SK-N-MC (cell line): ENCODE measurements around the gene ENTPD8.

Source experiments
- EZH2 ChIP-seq: fragments of 200-600 bp; sonication (generic); IDR thresholded peaks from one replicate; pipeline ENCODE4 v1.6.1; 2017; ENCODE audit warnings: antibody characterized with exemption
- POLR2AphosphoS5 ChIP-seq: IDR thresholded peaks from 2 replicates; pipeline ENCODE4 v1.6.1; 2012; ENCODE audit warnings: mild to moderate bottlenecking, low read depth, low read length, borderline replicate concordance

GRCh38 chr9:137406085-137406760 lies 34.9 kb downstream of the ENTPD8 start:
- no peak for TF ChIP-seq POLR2AphosphoS5
- no peak for TF ChIP-seq EZH2
